ENCODE measurements around the gene UBALD2. TPM values are rescaled to one million over a fixed set of nuclear protein-coding genes. Genes with fewer than 3 reads are reported as not detected.
"Not testable (repeated sequence)": the region's sequence is repeated elsewhere in the genome, so short reads cannot be mapped to it uniquely, and the experiment has no call there.

The UBALD2 gene
- total RNA-seq, 1 experiment from 2014 or later: 45.0 TPM

- no peak for DNase-seq (ENCODE audit: low read depth, low spot score)
- in situ Hi-C loops (cut with HindIII; ENCODE audit: low pct_unique_long_range_greater_than_20kb, low sequenced_read_pairs): no loop called here
Measured at GRCh38 chr17:76260669-76261068, 4.5 kb upstream of the UBALD2 start.

- in situ Hi-C loops (cut with HindIII; ENCODE audit: low pct_unique_long_range_greater_than_20kb, low sequenced_read_pairs): no loop called here
- DNase-seq (ENCODE audit: low read depth, low spot score): peak; percentile 97
Measured at GRCh38 chr17:76261421-76262215, 3.5 kb upstream of the UBALD2 start.

- peak; percentile 46 for DNase-seq (ENCODE audit: low read depth, low spot score)
- in situ Hi-C loops (cut with HindIII; ENCODE audit: low pct_unique_long_range_greater_than_20kb, low sequenced_read_pairs): no loop called here
Measured at GRCh38 chr17:76262732-76263344, 2.3 kb upstream of the UBALD2 start.

GRCh38 chr17:76263896-76264295, 1.3 kb upstream of the UBALD2 start:
- in situ Hi-C loops (cut with HindIII; ENCODE audit: low pct_unique_long_range_greater_than_20kb, low sequenced_read_pairs): no loop called here
- no peak for DNase-seq (ENCODE audit: low read depth, low spot score)

GRCh38 chr17:76264425-76264754, 758 bp upstream of the UBALD2 start:
- in situ Hi-C loops (cut with HindIII; ENCODE audit: low pct_unique_long_range_greater_than_20kb, low sequenced_read_pairs): no loop called here
- no peak for DNase-seq (ENCODE audit: low read depth, low spot score)

- in situ Hi-C loops (cut with HindIII; ENCODE audit: low pct_unique_long_range_greater_than_20kb, low sequenced_read_pairs): no loop called here
- DNase-seq (ENCODE audit: low read depth, low spot score): peak; percentile 58
Measured at GRCh38 chr17:76265624-76266243, 586 bp downstream of the UBALD2 start.

- DNase-seq (ENCODE audit: low read depth, low spot score): peak; percentile 55
Measured at GRCh38 chr17:76266244-76266938, 1.2 kb downstream of the UBALD2 start.

GRCh38 chr17:76267051-76267576, 2.0 kb downstream of the UBALD2 start:
- DNase-seq (ENCODE audit: low read depth, low spot score): peak; percentile 40
- in situ Hi-C loops (cut with HindIII; ENCODE audit: low pct_unique_long_range_greater_than_20kb, low sequenced_read_pairs): no loop called here

More at GRCh38 chr17:76266244-76266938, 1.2 kb downstream of the UBALD2 start:
- in situ Hi-C loops (cut with HindIII; ENCODE audit: low pct_unique_long_range_greater_than_20kb, low sequenced_read_pairs): no loop called here

- in situ Hi-C loops (cut with HindIII; ENCODE audit: low pct_unique_long_range_greater_than_20kb, low sequenced_read_pairs); DNase-seq (ENCODE audit: low read depth, low spot score): not testable (repeated sequence)
Measured at GRCh38 chr17:76267581-76268001, 2.4 kb downstream of the UBALD2 start.

GRCh38 chr17:76268015-76268749, 3.0 kb downstream of the UBALD2 start:
- DNase-seq (ENCODE audit: low read depth, low spot score): peak; percentile 98
- in situ Hi-C loops (cut with HindIII; ENCODE audit: low pct_unique_long_range_greater_than_20kb, low sequenced_read_pairs): no loop called here

- DNase-seq (ENCODE audit: low read depth, low spot score): peak; percentile 41
- in situ Hi-C loops (cut with HindIII; ENCODE audit: low pct_unique_long_range_greater_than_20kb, low sequenced_read_pairs): no loop called here
Measured at GRCh38 chr17:76268991-76269981, 4.1 kb downstream of the UBALD2 start.

- in situ Hi-C loops (cut with HindIII; ENCODE audit: low pct_unique_long_range_greater_than_20kb, low sequenced_read_pairs): no loop called here
- DNase-seq (ENCODE audit: low read depth, low spot score): no peak
Measured at GRCh38 chr17:76270127-76270592, 5.0 kb downstream of the UBALD2 start.

GRCh38 chr17:76270770-76271668, 5.9 kb downstream of the UBALD2 start:
- DNase-seq (ENCODE audit: low read depth, low spot score): no peak
- in situ Hi-C loops (cut with HindIII; ENCODE audit: low pct_unique_long_range_greater_than_20kb, low sequenced_read_pairs): no loop called here

GRCh38 chr17:76271669-76272540, 6.8 kb downstream of the UBALD2 start:
- DNase-seq (ENCODE audit: low read depth, low spot score): no peak
- in situ Hi-C loops (cut with HindIII; ENCODE audit: low pct_unique_long_range_greater_than_20kb, low sequenced_read_pairs): no loop called here
